Erythroblast (primary cell): ENCODE data around the gene GTF2A2.

Source experiments
- DNase-seq, 2 experiments: peaks; one replicate each; lab custom pipeline; 2025; lab: John Stamatoyannopoulos, UW
- GATA1 ChIP-seq: IDR thresholded peaks from 2 replicates; pipeline ENCODE4 v1.6.1; 2011; ENCODE audit warnings: low read depth, mild to moderate bottlenecking, control low read depth, low read length, moderate library complexity
- POLR2A ChIP-seq: IDR thresholded peaks from 2 replicates; pipeline ENCODE4 v1.6.1; 2011; ENCODE audit warnings: mild to moderate bottlenecking, low read length

The GTF2A2 gene

DNA sequence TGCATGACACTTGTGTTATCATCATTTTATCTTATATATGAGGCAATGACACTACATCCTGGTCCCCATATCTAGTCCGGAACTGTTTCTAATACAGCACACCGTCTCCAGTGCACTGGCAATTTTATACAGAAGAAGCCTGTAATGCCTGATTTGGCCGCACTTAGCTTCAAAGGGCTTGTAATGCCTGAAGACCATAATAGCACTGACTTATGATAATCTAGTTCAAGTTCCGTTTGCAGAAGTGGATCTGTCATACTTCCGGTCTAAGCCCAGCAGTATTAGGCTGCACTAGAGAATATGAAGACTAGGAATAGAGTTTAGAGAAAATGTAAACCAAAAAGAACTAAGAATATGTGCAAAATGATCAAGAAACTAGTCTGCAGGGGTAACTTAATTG lies 30.5 kb upstream of the GTF2A2 start:
- peak; percentile 35 to 54 for DNase-seq
- TF ChIP-seq GATA1: no peak
- TF ChIP-seq POLR2A: no peak

DNA sequence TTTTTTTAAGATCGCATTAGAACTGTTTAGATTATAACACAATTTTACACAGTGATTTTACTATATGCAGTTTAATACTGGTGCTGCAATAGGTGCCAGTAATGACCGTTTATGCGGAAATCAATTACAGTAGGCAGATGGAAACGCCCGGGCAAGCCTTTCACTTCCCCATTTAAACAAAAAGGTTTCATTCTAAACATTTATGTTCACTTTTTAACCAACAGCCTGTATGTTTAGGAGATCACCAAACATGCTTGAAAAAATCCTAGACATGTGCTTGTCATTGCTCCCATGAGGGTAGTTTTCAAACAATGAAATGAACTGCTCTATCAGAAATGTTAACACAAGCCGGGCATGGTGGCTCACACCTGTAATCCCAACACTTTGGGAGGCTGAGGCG lies 29.1 kb upstream of the GTF2A2 start:
- TF ChIP-seq POLR2A (no peak), GATA1 (no peak)
- DNase-seq: no peak

DNA sequence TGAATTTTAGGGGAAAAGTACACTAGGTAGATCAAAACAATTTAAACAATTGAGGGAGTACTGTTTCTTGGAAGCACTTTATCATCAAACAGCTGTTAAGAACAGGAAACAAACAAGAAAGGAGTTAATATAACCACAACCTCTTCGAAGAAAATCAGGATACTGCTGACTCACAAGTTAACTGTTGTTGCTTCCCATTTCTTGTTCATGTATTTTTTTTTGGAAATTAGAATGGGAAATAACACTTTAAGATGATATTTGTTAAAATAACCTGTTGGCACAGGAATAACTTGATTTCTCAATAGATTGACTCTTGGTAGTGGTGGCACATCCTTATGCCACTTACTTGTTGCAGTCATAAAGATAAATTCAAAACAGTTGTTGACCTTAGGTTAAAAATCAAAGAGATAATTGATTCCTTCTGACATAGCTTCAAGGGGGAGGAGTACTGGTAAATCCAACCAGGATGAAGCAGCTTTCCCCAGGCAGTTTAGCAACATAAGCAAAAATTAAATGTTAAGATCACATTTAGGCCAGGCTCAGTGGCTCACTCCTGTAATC lies 28.5 kb upstream of the GTF2A2 start:
- TF ChIP-seq GATA1 (no peak), POLR2A (no peak)
- DNase-seq: peak in 1 of 2 experiments; percentile 13

DNA sequence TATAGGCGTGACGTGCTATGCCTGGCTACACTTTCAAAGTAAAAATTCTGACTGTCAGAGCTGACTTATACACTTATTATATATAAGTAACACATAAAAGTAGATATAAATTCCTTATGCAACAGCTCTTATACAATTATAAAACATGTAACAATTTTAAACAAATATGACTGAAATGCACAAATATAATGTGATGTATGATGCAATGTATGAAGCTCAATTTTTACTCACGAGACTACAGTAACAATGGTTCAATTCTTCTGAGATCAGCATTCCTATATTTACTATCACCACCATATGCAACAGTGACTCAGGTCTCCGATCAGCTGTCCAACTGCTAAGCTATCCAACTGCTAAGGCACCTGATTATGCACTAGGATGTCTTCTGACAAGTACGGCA lies 23.6 kb upstream of the GTF2A2 start:
- no peak for TF ChIP-seq POLR2A
- TF ChIP-seq GATA1: no peak

DNA sequence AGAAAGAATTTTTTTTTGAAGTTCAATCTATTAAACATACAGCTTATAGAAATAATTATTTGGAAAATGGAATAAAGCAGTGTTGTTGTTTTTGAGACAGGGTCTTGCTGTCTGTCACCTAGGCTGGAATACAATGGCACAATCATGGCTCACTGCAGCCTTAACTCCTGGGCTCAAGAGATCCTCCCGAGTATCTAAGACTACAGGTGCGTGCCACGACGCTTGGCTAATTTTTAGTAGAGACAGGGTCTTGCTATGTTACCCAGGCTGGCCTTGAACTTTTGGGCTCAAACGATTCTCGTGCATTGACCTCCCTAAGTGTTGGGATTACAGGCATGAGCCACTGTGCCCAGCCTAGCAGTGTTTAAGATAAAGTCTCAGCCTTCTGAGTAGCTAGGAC lies 23.0 kb upstream of the GTF2A2 start:
- no peak for DNase-seq
- TF ChIP-seq GATA1: no peak
- TF ChIP-seq POLR2A: no peak

More for the DNA sequence above, 23.6 kb upstream of the GTF2A2 start:
- DNase-seq: no peak

DNA sequence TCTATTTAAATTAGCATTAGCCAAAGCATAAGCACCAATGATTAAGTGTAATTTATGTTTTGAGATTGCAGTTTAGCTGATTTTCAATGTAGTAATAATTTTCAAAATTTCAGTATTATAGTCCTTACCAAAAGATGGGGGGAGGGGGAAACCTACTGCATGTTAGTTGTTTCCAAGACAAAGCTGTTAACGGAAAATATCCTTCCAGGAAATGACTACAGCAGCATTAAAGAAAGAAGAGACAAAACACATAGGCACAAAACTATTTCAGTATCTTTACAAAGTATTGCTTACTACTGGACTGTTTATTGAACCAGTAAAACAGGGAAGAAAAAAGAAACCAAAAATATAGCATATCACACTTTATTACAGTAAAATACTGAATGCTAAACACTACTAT lies 21.3 kb upstream of the GTF2A2 start:
- TF ChIP-seq GATA1: no peak
- TF ChIP-seq POLR2A: no peak
- no peak for DNase-seq

DNA sequence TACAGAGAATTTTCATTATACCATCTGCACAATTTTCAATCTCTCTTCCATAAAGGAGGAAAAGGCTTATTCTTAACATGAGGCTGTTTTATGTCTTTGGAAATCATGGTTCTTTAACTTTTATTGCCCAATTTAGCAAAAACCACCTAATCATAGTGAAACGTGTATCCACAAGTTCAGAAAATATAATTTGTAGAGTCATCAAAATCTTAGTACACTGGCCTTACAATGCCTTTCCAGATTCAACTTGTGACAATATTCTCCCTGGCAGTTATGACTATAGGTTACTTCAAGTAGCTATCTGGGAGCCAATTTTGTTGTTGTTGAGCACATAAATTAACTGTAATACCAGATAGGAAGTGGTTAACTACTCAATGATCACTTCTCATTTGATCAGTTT lies 20.9 kb upstream of the GTF2A2 start:
- DNase-seq: no peak
- TF ChIP-seq POLR2A (no peak), GATA1 (no peak)

DNA sequence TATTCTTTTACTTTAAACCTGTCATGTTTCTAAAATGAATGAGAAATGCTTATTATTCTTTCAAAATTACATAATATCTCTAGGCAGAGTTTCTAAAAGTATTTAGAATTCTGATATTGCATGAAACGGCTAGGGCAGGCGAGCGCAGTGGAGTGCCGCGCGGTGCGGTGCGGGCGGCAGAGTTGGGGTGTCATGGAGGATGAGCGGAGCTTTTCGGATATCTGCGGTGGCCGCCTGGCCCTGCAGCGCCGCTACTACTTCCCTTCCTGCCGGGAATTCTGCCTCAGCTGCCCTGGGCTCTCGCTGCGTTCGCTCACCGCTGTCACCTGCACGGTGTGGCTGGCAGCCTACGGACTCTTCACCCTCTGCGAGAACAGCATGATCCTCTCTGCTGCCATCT lies 19.2 kb upstream of the GTF2A2 start:
- no peak for TF ChIP-seq GATA1
- no peak for TF ChIP-seq POLR2A
- no peak for DNase-seq

DNA sequence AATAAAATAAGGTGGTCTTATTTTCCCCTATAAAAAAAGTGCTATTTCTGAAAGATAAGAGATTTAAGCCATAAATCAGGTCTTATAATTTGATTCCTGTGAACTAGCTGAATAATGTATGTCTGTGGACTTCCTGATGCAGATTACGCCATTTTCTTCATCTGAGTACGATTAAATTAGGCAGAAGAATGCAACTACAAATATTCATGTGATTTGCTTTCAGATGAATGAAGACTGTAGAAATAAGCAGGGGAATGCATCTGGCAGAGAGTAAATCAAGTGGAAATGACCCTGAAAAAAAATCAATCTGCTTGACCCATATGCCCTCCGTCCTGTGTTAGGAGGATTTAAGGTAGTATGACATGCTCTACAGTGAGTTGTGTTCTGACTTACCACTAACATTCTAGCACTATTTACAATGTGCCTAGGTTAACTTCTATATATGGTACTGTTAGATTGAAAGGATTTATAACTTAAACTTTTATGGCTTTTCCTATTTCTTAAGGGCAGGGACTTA lies 17.1 kb upstream of the GTF2A2 start:
- DNase-seq: no peak
- no peak for TF ChIP-seq GATA1
- no peak for TF ChIP-seq POLR2A

DNA sequence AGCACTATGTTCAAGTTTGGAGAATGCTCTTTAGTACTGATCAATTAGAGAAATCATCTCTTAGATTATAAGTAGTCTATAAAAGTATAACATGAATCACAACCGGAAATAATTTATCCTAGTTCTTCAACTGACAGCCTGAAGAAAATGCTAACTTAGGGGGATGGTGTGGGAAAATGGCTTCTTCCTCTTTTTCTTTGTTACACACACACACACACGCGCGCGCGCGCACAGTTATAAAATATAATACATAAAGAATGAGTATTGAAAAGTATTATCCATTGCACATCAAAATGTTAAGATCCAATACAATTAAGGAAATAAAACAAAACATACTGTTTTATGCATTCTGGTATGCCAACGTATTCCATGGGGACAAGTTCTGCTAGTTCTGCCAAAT lies 11.2 kb upstream of the GTF2A2 start:
- no peak for TF ChIP-seq GATA1
- TF ChIP-seq POLR2A: no peak
- no peak for DNase-seq

DNA sequence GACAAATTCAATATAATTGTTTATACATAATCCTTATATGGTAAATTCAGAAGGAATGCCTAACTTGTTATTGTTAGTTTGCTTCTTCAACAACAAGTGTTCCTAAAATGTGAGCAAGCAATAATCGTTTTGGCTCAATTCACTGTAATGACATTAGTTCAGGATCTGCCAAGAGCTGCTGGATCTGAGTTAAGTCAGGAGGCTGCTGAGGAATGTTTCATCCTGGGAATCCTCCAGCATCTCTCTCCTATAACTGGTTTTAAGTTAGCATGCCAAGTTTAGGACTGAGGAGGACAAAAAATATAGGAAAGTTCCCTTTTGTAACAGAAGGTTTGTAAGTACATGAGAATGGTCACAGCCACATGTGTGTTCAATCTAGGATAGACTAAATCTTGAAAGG lies 4.9 kb upstream of the GTF2A2 start:
- TF ChIP-seq GATA1 (no peak), POLR2A (no peak)
- DNase-seq: no peak

DNA sequence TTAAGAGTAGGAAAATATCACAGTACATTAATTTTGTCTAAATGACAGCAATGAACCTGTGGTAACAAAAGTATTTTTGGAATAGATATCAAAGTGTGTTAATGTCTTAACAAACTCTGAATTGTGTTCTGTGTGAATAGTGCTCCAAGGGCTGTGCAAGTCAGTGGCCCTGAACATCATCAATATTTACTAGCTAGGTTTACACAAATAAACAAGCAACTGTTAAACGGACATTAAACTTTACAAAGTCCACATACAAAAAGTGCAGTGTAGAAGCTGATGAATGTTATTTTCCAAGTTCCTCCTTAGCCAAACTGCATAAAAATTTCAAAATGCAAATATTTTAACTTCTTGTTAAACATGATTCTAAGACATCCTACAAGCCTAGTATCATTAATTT lies 2.1 kb upstream of the GTF2A2 start:
- no peak for DNase-seq
- TF ChIP-seq GATA1 (no peak), POLR2A (no peak)

DNA sequence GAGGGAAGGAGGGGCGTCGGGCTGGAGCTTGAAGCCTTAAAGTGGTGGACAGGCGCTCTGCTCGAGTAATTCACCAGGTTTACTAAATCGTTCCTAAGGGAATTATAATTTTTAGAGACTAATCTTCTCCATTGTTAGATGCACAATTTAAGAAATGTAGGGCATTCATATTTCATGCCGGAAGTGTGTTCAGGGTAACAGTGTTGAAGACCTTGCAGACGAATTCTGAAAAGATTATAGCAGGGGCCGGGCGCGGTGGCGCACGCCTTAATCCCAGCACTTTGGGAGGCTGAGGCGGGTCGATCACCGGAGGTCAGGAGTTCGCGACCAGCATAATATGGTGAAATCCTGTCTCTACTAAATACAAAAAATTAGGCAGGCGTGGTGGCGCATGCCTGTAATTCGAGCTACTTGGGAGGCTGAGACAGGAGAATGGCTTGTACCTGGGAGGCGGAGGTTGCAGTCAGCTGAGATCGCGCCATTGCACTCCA lies 365 bp upstream of the GTF2A2 start:
- DNase-seq: no peak
- TF ChIP-seq POLR2A (peak; percentile 58), GATA1 (no peak)

DNA sequence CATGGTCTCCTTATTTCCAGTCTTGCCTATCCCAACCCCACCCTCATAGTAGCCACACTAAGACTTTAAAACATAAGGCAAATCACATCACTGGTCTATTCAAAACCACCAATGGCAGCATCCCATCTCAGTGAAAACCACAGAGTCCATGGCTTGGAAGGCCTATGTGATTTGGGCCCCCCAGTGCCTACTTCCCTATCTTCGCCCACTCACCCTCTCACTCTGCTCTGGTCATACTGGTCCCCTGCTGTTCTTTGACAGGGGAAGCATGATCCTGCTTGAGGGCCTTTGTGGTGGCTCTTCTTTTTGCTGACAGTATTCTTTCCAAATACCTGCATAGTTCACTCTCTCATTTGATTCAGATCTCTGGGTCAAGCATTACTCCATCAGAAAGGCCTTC lies 3.3 kb downstream of the GTF2A2 start:
- no peak for DNase-seq
- TF ChIP-seq POLR2A (no peak), GATA1 (no peak)

DNA sequence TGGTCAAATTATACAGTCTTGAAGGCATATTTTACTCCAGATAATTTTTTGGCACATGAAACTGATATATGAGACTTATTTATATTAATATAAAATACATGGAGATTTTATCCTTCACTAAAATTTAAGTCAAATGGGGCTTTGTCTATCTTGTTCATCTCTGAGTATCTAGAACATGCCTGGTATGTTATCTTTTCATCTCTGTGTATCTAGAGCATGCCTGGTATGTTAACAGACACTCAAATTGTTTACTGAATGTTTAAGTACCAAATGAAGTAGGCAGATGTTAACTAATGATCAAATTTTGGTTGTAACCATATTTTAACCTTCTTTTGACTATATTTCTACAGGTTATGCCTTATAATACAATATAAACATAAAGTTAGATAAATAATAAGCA lies 7.7 kb downstream of the GTF2A2 start:
- DNase-seq: no peak
- TF ChIP-seq GATA1 (no peak), POLR2A (no peak)

DNA sequence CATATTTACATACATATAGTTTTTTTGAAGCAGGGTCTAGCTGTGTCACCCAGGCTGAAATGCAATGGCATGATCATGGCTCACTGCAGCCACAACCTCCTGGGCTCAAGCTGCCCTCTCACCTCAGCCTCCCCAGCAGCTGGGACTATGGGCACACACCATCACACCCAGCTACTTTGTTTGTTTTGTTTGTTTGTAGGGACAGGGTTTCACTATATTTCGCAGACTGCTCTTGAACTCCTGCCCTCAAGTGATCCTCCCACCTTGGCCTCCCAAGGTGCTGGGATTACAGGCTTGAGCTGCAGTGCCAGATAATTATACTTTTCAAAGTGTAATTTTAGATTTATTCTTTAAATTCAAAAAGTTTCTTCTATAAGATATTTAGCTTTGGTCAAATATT lies 10.2 kb downstream of the GTF2A2 start:
- TF ChIP-seq POLR2A (no peak), GATA1 (no peak)
- DNase-seq: no peak
